HG02943 (cell line): ENCODE measurements around the gene GLI3.
"Not testable (repeated sequence)": the region's sequence is repeated elsewhere in the genome, so short reads cannot be mapped to it uniquely, and the experiment has no call there.

ENCODE experiments used
- ATAC-seq: cut with Tn5 transposase; IDR thresholded peaks from one replicate; pipeline ENCODE4 v1.9.1; 2021; ENCODE audit warnings: mild to moderate bottlenecking, low read depth, moderate library complexity; ENCODE audit not compliant: unreplicated experiment

GLI3 gene

GRCh38 chr7:42214060-42214679 is 22.8 kb downstream of the GLI3 start:
- ATAC-seq: no peak

GRCh38 chr7:42213093-42213492 is 23.9 kb downstream of the GLI3 start:
- no peak for ATAC-seq

- ATAC-seq: no peak
These were observed 24.4 kb downstream of the GLI3 start for GRCh38 chr7:42212541-42213090.

GRCh38 chr7:42211938-42212337 is 25.1 kb downstream of the GLI3 start:
- ATAC-seq: no peak

GRCh38 chr7:42210779-42211178 is 26.2 kb downstream of the GLI3 start:
- no peak for ATAC-seq

GRCh38 chr7:42210333-42210732 is 26.7 kb downstream of the GLI3 start:
- no peak for ATAC-seq

- not testable (repeated sequence) for ATAC-seq
These were observed 27.9 kb downstream of the GLI3 start for GRCh38 chr7:42209085-42209484.

GRCh38 chr7:42208572-42208971 is 28.4 kb downstream of the GLI3 start:
- ATAC-seq: no peak

- no peak for ATAC-seq
These were observed 29.6 kb downstream of the GLI3 start for GRCh38 chr7:42207420-42207819.

- no peak for ATAC-seq
These were observed 33.7 kb downstream of the GLI3 start for GRCh38 chr7:42203336-42203735.

- ATAC-seq: no peak
These were observed 34.4 kb downstream of the GLI3 start for GRCh38 chr7:42202601-42203000.

GRCh38 chr7:42198974-42199668 is 37.9 kb downstream of the GLI3 start:
- ATAC-seq: no peak

- ATAC-seq: no peak
These were observed 38.7 kb downstream of the GLI3 start for GRCh38 chr7:42198296-42198695.

- ATAC-seq: no peak
These were observed 39.6 kb downstream of the GLI3 start for GRCh38 chr7:42197451-42197850.

- ATAC-seq: no peak
These were observed 42.8 kb downstream of the GLI3 start for GRCh38 chr7:42194238-42194637.

- no peak for ATAC-seq
These were observed 43.4 kb downstream of the GLI3 start for GRCh38 chr7:42193471-42194129.

- ATAC-seq: no peak
These were observed 44.1 kb downstream of the GLI3 start for GRCh38 chr7:42192851-42193461.

GRCh38 chr7:42192066-42192465 is 44.9 kb downstream of the GLI3 start:
- no peak for ATAC-seq

- no peak for ATAC-seq
These were observed 47.5 kb downstream of the GLI3 start for GRCh38 chr7:42189535-42189934.

GRCh38 chr7:42186151-42186550 is 50.9 kb downstream of the GLI3 start:
- no peak for ATAC-seq

- ATAC-seq: no peak
These were observed 51.3 kb downstream of the GLI3 start for GRCh38 chr7:42185726-42186125.
